NCI-H774 (cell line): ENCODE measurements around the gene ITPKB.
A peak's percentile ranks its signal among the peaks of the same experiment; 100 is the strongest.
"Not testable (repeated sequence)": the region's sequence is repeated elsewhere in the genome, so short reads cannot be mapped to it uniquely, and the experiment has no call there.

Source experiments
- DNase-seq: peaks from one replicate; lab custom pipeline; 2025; lab: John Stamatoyannopoulos, UW

ITPKB gene

GRCh38 chr1:226738995-226739695, at the start of gene ITPKB:
Gene ITPKB, minus strand, starts transcription at chr1:226739282. Its CDS starts 1,824 bp downstream, at chr1:226737458.
- no peak for DNase-seq

GRCh38 chr1:226787638-226788037, 48.6 kb upstream of the ITPKB start:
- DNase-seq: no peak

GRCh38 chr1:226787071-226787470, 48.0 kb upstream of the ITPKB start:
- DNase-seq: no peak

DNA sequence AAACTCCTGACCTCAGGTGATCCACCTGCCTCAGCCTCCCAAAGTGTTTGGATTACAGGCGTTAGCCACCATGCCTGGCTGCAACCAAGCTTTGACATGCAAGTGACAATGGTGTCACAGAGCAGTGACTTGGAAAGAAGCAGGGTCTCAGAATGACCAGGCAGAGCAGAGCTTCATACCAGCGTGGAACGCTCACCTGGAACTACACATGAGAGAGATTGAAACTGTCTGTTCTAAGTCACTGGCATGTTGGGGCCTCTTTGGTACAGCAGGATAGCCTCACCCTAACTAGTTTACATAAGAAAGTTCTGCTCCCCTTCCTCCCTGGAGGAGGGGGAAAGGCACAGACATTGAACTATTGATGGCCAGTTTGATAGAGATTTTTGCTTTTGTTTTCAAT, 47.5 kb upstream of the ITPKB start:
- DNase-seq: no peak

GRCh38 chr1:226785805-226786204, 46.7 kb upstream of the ITPKB start:
- DNase-seq: no peak

GRCh38 chr1:226784081-226785049, 45.3 kb upstream of the ITPKB start:
- peak; percentile 81 for DNase-seq

DNA sequence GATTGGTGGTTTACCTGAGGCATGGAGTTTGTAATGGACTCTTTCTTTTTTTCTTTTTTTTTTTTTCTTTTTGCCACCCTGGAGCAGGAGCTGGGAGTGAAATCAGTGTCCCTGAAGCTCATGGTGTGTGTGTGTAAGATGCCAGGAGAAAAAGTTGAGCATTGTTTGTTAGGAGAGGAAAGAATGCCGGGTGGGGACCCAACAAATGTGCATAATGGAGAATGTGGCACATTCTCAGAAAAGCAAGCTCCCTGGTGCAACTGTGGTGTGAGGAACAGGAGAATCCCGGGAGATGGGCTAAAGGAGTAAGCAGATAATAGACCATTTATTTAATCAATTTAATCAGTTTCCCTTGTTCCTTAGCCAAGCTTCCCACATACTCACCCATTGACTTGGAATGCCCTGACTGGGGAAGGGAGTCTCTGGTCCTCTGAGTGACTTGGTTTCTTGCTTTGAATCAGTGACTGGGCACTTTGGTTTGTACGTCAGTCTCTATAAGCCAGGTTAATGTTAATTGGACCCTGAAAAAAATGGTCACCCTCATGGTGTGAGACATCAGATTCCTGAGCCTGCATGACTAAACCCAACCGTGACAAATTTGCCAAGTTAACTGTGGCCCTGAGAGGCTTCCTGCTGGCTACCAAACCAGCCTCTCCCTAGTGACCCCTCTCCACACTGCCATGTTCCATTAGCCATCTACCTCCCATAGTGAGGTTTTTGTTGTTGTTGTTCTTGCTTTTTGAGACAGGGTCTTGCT, 43.9 kb upstream of the ITPKB start:
- DNase-seq: no peak

GRCh38 chr1:226781937-226782609, 43.0 kb upstream of the ITPKB start:
- DNase-seq: no peak

DNA sequence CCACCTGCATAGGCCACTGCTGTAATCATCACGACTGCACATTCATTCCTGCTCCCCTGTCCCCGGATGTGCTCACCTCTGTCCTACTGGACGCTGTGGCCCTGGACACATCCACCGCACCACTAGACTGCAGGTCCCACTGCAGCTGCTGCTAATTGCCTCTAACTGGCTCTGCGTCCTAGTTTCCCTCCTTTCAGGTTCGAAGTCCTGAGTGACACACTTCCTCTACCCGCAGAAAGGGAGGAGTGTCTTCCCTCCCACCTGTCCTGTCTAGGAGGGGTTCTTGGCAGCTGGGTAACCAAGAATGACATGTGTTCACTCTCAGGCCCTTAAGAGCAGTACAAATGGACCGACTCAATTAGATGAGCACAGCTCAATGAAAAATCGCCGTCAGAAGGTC, 40.5 kb upstream of the ITPKB start:
- DNase-seq: peak; percentile 54

DNA sequence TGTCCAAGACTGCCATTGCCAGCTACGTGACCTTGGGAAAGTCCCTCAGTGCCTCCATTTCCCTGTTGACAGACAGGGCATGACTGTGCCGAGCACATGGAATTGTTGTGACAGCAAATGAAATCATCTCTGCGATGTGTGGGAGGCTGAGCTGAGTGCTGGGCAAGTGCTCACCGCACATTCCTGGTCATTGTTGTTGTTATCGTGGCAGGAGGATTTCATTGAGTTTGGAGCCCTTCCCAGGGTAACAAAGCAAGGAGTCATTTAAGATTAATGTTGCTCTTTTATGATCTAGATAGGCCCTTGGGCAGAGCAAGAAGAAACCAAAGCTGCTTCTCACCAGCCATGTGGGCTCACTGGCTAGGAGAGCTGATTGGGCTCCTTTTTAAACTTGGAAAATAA, 39.6 kb upstream of the ITPKB start:
- DNase-seq: no peak

DNA sequence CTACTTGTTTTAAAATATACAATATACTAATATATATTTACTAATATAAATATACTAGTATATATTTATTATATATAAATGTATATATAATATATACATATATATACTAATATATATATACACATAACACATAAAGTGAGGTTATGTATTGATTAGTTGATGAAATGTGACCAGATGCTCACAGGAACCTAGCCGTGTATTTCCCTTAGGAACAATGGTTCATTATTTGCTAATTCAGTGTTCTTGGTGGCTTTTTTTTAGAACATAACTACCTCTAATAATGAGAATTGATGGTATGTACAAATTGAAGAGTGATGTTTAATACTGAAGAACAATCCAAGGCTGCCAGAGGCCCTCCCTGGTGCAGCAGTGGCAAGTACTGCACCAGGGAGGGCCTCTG, 37.9 kb upstream of the ITPKB start:
- no peak for DNase-seq

DNA sequence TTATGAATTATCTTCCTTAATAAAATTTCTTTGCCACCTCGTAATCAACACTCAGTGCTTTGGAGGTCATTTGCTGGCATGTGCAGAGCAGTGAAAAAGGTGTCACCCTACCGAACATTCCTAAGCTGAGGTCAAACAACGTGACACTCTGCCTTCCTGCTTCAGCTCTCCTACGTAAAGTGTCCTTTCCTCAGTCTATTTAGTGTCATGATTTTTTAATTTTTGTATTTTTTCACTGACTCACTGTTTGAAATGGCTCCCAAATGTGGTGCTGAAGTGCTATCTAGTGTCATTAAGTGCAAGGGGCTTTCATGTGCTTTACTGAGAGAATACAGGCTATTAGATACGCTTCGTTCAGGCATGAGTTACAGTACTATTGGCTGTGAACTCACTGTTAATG, 37.0 kb upstream of the ITPKB start:
- no peak for DNase-seq

DNA sequence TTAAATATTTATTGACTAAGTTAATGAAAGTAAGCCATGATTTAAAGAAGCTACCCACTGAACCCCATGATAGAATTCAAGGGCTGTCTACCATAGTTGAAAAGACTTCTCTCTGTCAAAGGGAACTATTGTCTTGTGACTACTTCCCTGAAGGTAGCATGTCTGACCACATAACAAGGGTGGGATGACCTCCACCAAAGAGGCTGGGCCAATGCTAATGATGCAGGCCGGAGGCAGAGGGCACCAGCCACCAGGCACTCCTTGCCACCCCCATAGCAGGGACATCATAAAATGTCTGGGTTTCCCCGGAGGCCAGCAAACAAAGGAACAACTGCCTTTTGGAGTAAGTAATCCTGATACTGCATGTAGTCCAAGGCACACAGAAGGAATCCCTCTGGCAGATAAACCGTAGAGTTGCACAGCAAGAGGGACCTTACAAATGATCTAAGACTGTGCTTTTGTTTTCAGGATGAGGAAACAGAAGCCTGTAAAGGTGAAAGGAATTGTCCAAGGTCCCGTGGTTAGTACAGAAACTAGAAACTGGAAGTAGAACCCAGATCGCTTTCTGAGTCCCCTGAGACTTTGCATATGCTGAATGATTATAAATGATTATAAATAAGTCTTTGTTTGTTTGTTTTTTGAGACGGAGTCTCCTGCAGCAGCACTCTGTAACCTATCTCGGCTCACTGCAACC, 33.5 kb upstream of the ITPKB start:
- no peak for DNase-seq

GRCh38 chr1:226767170-226767569, 28.1 kb upstream of the ITPKB start:
- DNase-seq: not testable (repeated sequence)

GRCh38 chr1:226766565-226766964, 27.5 kb upstream of the ITPKB start:
- no peak for DNase-seq

DNA sequence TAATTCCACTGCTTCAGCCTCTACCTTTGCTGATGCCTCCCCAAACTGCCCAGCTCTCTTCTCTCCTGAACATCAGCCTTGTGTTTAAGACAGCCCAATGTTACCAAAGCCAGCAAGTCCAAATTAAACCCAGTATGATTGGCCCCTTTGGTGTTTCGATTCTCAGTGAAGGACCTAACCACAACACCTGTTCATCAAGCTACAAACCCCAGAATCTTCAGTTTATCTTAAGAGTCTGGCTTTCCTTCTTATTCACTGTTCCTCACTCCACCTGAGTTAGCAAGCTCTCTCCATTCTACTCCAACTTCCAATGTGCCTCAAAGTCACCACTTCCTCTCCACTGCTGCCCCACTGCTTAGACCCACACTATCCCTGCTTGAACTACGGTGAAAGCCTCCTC, 25.5 kb upstream of the ITPKB start:
- DNase-seq: no peak

GRCh38 chr1:226763905-226764264, 24.8 kb upstream of the ITPKB start:
- DNase-seq: no peak

- DNase-seq: no peak
These were observed 24.2 kb upstream of the ITPKB start for GRCh38 chr1:226762988-226763904.

GRCh38 chr1:226762055-226762454, 23.0 kb upstream of the ITPKB start:
- no peak for DNase-seq

GRCh38 chr1:226761322-226761721, 22.2 kb upstream of the ITPKB start:
- no peak for DNase-seq
